ENCODE results near the gene SLC7A5.

Gene SLC7A5

DNA sequence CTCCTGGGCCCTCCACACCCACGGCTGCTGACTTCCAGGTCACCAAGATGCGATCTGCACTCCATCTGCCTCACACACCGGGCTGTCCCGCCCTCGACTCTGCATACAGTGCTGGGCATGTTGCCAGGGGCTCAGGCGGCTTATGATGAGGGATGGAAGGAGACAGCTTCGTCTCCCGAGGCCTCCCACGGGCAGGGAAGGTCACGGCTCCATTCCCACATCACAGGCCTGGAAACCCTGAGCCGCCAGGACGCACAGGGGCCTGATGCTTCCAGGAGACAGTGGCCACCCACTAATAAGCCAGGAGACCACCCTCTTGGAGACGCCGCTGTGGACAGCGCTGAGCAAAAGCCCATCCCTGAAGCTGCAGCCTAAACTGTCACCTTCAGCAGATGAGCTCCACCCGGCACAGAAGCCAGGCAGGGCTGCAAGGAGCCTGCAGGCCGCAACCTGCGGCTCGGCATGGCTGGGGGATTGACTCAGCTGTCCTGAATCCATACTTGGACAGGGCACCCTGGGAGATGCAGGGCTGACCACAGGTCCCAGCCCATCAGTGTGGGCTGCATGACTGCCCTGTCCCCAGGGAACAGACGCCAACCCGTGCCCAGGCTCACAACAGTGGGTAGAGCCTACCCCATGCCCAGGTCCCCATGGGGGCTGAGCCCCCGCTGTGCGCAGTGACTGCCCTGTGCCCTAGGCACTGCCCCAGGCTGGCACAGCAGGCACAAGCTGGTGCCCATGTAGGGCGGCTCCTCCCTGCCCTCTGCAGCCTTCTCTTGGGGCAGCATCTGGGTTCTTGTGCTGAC, 34.4 kb downstream of the SLC7A5 start:
- Histone ChIP-seq H3K4me2 (ENCODE audit: low read length) (no peak overlapping the region), H3K79me2 (ENCODE audit: insufficient read depth, low read length) (no peaks in the 10 kb centered on the region), H3K27ac (ENCODE audit: low read depth, low read length, poor library complexity, severe bottlenecking) (peak overlapping the region; percentile 83), H3K9me3 (ENCODE audit: low read length) (no peaks in the 10 kb centered on the region), H3K9me2 (ENCODE audit: low read depth, low read length) (no peaks in the 10 kb centered on the region), H3K27me3 (ENCODE audit: insufficient read depth, low read length) (no peaks in the 10 kb centered on the region), H3K4me3 (ENCODE audit: low read depth, low read length, poor library complexity, severe bottlenecking) (no peak overlapping the region), H3K4me1 (ENCODE audit: insufficient read depth, low read length, severe bottlenecking) (peaks cover 40% of the 10 kb centered on the region), H3K9ac (ENCODE audit: low read length) (no peak overlapping the region), H3F3A (ENCODE audit: insufficient read depth, low read length) (no peaks in the 10 kb centered on the region; the same call in 1 of the 2 replicates), H3K36me3 (ENCODE audit: insufficient read depth, low read length) (peaks cover 96% of the 10 kb centered on the region), H2AFZ (ENCODE audit: low read length) (no peak overlapping the region), H4K20me1 (ENCODE audit: insufficient read depth, low read length) (no peaks in the 10 kb centered on the region)
- TF ChIP-seq CTCF (IDR thresholded peaks at IDR 0.05; ENCODE audit: low read length) = no peak

- TF ChIP-seq CTCF (IDR thresholded peaks at IDR 0.05; ENCODE audit: low read length) (no peak), EZH2 (IDR thresholded peaks at IDR 0.05; ENCODE audit: borderline replicate concordance, low read length) (no peak)
- H3K79me2 ChIP-seq (ENCODE audit: insufficient read depth, low read length) = no peaks in the 10 kb centered on the region
- H3K9me2 ChIP-seq (ENCODE audit: low read depth, low read length) = no peaks in the 10 kb centered on the region
- no peaks in the 10 kb centered on the region for H4K20me1 ChIP-seq (ENCODE audit: insufficient read depth, low read length)
- H3K4me1 ChIP-seq (ENCODE audit: insufficient read depth, low read length, severe bottlenecking) = peaks cover 48% of the 10 kb centered on the region
- no peaks in the 10 kb centered on the region; the same call in 1 of the 2 replicates for H3F3A ChIP-seq (ENCODE audit: insufficient read depth, low read length)
- H3K9me3 ChIP-seq (ENCODE audit: low read length) = no peaks in the 10 kb centered on the region
- no peaks in the 10 kb centered on the region for H3K27me3 ChIP-seq (ENCODE audit: insufficient read depth, low read length)
- no peak overlapping the region for H2AFZ ChIP-seq (ENCODE audit: low read length)
- no peak overlapping the region for H3K4me2 ChIP-seq (ENCODE audit: low read length)
- no peak overlapping the region for H3K4me3 ChIP-seq (ENCODE audit: low read depth, low read length, poor library complexity, severe bottlenecking)
- H3K27ac ChIP-seq (ENCODE audit: low read depth, low read length, poor library complexity, severe bottlenecking) = peak overlapping the region; percentile 83
- peaks cover 96% of the 10 kb centered on the region for H3K36me3 ChIP-seq (ENCODE audit: insufficient read depth, low read length)
- H3K9ac ChIP-seq (ENCODE audit: low read length) = no peak overlapping the region
Observed at GRCh38 chr16:87834005-87834667, 35.2 kb downstream of the SLC7A5 start.

- Histone ChIP-seq H3K4me1 (ENCODE audit: insufficient read depth, low read length, severe bottlenecking) (peaks cover 54% of the 10 kb centered on the region), H3K36me3 (ENCODE audit: insufficient read depth, low read length) (peaks cover 95% of the 10 kb centered on the region), H3K4me3 (ENCODE audit: low read depth, low read length, poor library complexity, severe bottlenecking) (no peak overlapping the region), H3K9me2 (ENCODE audit: low read depth, low read length) (no peaks in the 10 kb centered on the region), H4K20me1 (ENCODE audit: insufficient read depth, low read length) (no peaks in the 10 kb centered on the region), H3K79me2 (ENCODE audit: insufficient read depth, low read length) (no peaks in the 10 kb centered on the region), H3K9ac (ENCODE audit: low read length) (peak overlapping the region; percentile 38; the same call in 1 of the 2 replicates), H3K27ac (ENCODE audit: low read depth, low read length, poor library complexity, severe bottlenecking) (peak overlapping the region; percentile 83), H3F3A (ENCODE audit: insufficient read depth, low read length) (no peaks in the 10 kb centered on the region; the same call in 1 of the 2 replicates), H3K27me3 (ENCODE audit: insufficient read depth, low read length) (no peaks in the 10 kb centered on the region), H3K4me2 (ENCODE audit: low read length) (peak overlapping the region; percentile 13; the same call in 1 of the 2 replicates), H2AFZ (ENCODE audit: low read length) (no peak overlapping the region), H3K9me3 (ENCODE audit: low read length) (no peaks in the 10 kb centered on the region)
- no peak for TF ChIP-seq CTCF (IDR thresholded peaks at IDR 0.05; ENCODE audit: low read length)
- no peak for TF ChIP-seq EZH2 (IDR thresholded peaks at IDR 0.05; ENCODE audit: borderline replicate concordance, low read length)
Observed at GRCh38 chr16:87833548-87833947, 35.8 kb downstream of the SLC7A5 start.
